HuH-7.5 (cell line): ENCODE measurements around the gene FSTL4.
A peak's percentile ranks its signal among the peaks of the same experiment; 100 is the strongest.

Source experiments
- DNase-seq: peaks from one replicate; pipeline ENCODE4 v3.0.0; 2011; ENCODE audit warnings: low spot score

The FSTL4 gene

DNA sequence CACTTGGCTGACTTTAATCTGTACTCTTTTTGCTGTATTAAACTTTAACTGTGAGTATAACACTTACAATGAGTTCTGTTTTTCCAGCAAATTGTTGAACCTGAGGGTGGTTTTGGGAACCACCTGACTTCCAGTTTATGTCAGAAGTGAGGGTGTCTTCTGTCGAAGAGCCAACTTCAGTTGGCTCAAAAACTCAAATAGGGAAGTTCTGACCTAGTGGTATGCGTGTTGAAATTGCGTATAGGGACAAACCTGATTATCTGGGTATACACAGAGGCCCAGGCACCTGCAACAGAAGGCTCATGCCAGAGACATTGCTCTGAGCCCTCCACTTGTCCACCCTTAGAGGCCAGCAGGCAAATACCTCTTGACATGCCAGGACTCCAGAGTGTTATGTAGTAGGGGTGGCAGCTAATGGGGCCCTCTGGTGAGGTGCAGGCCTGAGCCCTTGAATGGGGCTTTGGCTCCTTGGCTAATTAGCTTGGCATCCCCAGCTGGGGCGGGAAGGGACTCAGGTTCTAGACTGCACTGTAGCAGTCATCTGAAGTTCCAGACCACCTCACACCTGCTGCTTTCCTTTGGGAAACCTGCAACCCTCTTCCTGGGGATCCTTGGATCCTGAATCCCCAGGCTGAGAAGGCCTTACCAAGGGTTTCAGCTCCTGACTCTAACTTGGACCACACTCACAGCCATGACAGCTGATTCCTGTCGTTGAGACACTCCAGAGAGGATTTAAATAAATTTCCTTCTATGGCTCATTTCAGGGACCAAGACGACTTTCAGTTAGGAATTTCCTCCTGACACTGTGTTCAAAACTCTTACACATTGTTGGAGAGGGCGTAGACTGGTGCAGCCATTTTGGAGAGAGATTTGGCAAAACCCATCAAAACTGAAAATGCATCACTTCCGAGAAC is 370.9 kb downstream of the FSTL4 start:
- no peak for DNase-seq

DNA sequence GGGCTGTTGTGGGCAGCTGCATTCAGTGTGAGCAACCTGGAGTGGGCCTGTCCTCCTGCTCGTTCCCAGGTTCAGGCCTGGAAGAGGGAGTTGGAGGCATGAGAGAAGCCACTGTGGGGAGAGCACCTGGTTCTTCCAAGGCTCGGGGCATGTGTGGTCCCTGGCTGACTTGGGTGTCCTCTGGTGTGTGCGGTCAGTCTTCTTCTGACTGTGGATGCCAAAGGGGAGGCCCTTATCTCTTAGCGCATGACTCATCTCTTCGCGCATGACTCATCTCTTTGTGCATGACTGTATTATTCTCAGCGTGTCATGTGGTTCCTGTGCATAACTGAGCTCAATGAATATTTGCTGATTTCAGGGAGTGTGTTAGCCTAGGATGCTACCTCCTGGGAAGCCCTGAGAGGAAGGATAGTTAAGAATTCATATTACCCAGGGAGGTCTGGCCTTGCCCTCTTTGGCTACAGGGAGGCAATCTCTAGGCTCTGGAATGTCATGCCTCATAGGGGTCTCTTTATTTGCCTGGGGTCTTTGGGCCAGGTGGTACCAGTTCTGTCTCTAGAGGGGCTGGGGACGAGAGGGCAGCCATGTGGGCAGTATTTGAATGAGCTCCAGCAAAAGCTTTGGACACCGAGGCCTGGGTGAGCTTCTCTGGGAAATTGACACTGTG is 371.8 kb downstream of the FSTL4 start:
- DNase-seq, result peak; percentile 68

DNA sequence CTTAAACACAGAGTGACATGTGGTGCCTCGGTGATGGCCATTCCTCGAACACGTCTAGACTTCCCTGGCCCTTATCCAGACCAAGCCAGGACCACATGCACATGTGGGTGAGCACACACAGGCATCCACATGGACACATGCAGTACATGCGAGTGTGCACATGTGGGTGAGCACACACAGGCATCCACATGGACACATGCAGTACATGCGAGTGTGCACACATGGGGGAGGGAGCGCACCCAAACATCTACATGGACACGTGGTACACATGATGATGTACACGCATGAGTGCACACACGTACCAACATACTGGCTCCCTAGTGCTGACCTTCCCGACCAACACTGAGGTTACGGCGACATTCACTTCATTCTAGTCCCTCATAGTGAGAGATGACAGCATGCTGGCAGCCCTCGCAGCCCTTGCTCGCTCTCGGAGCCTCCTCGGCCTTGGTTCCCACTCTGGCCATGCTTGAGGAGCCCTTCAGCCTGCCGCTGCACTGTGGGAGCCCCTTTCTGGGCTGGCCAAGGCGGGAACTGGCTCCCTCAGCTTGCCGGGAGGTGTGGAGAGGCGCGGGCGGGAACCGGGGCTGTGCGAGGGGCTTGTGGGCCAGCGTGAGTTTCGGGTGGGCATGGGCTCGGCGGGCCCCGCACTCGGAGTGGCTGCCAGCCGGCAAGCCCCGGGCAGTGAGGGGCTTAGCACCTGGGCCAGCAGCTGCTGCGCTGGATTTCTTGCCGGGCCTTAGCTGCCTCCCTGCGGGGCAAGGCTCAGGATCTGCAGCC is 373.7 kb downstream of the FSTL4 start:
- no peak for DNase-seq

DNA sequence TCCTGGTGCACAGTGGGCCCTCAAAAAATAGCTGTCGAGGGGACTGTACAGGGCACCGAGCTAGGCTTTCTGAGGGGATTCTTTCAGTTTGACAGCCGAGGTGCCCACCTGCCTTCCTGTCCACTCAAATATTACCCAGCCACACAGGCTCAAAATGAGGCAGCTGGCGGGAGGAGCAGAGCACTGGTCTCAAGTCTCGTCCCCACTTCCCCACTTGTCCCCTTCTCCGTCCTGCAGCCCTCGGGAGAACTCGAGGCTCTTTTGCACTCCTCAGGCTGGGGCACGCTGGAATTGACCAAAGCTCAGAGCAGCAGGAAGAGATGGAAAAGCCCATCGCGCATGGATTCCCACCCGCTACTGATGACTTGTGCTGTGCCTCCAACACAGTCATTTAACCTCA is 375.4 kb downstream of the FSTL4 start:
- no peak for DNase-seq

DNA sequence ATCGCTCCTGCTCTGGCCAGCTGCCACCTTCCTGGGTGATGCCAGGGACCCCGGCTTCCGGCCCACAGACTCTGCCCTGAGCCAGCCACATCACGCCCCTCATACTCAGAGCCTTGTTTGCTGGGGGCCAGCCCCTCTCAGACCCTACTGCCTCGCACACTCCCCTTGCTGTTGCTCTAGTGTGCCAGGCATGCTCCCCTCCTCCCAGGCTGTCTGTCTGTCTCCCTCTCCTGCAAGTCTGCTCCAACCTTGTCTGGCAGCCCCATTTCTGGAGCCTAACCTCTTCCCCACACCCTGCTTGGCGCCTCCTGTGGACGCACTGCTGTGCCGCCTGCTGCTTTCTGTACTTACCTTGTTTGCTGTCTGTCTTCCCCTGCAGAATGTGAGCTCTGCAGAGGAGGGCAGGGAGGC is 375.8 kb downstream of the FSTL4 start:
- no peak for DNase-seq

DNA sequence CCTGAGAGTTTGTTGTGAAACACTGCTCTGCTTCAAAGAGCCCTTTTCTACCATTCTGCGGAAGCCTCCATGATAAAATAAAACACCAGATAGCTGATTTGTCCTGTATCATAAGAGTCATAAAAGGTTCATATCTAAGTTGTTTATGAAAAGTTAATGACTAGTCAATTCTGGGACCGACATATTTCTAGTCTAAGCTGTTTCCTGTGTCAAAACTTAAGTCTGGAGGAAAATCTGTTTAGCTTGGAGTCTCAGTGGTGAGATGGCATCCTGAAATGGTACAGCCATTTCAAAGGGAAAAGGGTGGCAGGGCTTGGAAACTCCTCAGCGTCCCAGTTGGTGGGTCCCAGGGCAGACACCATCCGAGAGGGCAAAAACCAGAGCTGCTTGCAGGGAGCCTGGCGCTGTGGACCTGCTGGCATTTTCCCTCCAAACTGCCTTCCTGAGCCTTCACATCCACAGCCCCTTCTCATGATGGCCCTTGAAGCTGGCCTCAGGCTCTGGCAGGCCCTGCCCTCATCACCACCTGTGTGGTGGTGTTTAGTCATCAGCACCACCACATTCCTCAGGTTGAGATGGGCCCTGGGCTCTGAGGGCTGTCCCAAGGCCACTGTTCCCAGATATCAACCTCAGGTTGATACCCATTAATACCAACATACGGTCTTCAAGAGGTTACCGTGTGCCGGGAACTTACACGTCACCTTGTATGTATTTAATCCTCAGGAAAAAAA is 376.5 kb downstream of the FSTL4 start:
- DNase-seq, result no peak

DNA sequence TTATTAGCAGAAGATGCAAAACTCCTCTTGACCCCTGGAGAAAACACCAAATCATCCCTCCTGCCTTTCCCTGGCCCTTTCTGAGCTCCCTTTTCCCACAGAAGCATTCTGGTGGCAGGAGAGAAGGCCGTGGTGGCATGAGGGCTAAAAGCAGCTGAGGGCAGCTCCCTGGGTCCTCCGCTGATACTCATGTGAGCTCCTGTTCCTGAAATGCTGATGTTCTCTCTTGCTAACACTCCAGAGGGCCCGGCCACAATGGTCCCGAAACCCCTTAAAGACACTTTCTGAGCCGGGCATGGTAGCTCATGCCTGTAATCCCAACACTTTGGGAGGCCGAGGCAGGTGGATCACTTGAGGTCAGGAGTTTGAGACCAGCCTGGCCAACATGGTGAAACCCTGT is 377.4 kb downstream of the FSTL4 start:
- no peak for DNase-seq

DNA sequence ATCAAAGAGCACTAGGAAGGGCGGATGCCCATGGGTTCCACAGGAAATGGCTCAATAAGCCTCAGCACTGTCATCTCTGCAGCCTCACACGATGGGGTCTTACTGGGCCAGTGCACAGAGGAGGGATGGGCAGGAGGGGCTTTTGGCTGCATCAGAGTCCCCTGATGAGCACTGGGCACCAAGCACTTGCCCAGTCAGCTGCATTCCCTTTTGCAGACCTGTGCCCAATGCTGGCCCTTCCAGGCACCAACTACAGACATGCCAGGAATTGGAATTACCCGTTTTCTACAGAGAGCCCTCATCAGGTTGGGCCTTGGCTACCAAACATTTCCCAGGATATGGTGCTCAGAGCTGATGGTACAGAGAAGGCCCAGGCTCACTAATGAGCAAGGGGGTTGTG is 378.1 kb downstream of the FSTL4 start:
- no peak for DNase-seq

DNA sequence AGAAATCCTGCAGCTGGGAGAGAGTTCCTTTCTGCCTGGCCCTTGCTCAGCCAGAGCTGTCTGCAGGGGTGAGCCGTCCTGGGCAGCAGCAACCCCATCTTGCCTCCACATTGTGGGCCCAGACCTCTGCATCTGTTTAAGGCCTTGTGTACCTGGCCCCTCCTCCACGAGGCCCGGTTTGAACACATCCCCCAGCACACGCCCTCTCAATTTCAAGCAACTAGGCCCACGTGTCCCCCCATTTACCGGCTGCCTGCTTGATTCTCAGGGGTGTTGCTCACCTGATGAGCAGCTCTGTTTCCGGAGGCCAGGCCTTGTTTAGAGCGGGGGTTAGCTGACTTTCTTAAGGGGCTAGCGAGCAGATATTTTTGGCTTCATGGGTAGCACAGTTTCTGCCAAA is 378.7 kb downstream of the FSTL4 start:
- no peak for DNase-seq

DNA sequence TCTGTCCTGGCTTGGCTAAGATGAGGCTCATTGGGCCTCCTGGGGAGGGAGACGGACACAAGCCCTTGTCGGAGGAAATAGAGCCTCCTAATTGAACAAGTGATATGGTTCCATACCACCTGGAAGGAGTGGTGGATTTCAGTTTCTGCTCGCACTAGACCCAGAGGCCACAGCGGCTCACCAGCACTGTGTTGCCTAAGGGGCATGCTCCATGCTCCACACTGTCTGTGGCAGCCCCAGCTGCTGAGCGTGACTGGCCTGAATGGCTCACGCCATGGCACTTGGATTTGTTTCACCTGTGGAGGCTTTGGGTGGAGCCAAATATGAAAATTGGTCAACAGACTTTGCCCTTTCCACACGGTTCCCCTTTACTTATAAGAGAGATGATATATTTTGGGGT is 379.4 kb downstream of the FSTL4 start:
- no peak for DNase-seq

DNA sequence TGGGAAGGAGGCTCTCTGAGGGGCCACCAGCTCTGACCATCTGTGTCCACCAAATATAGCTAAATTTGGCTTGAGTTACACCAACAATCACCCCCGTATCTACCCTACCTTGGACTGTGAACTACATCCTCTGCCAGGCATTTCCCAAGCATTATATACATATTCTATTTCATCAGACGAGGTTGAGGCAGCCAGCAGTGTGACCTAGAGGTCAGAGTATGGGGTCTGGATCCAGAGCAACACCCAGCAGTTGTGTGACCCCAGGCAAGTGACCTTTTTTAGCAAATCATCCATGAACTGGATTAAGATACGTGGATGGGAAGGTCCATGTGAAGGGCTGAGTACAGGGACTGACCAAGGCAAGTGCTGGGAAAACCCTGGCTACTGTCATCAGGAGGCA is 379.9 kb downstream of the FSTL4 start:
- no peak for DNase-seq

DNA sequence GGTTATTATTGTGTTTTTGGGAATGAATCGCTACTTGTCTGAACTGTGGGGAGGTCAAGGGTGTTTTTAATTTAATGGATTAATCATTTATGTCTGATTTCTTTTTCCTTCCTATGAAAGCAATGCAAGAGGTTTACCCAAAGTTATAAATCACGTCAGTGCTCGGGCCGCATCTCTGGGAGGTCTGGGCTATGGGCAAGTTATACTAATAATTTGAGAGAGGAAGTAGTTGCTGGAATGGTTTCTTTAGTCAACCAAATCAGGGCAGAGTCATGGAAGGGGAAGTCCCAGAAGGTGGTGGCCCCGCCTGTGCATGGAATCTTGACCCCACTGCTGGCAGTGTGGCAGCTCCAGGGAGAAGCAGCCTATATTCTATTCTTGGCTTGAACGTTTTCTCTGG is 380.3 kb downstream of the FSTL4 start:
- DNase-seq, result no peak

DNA sequence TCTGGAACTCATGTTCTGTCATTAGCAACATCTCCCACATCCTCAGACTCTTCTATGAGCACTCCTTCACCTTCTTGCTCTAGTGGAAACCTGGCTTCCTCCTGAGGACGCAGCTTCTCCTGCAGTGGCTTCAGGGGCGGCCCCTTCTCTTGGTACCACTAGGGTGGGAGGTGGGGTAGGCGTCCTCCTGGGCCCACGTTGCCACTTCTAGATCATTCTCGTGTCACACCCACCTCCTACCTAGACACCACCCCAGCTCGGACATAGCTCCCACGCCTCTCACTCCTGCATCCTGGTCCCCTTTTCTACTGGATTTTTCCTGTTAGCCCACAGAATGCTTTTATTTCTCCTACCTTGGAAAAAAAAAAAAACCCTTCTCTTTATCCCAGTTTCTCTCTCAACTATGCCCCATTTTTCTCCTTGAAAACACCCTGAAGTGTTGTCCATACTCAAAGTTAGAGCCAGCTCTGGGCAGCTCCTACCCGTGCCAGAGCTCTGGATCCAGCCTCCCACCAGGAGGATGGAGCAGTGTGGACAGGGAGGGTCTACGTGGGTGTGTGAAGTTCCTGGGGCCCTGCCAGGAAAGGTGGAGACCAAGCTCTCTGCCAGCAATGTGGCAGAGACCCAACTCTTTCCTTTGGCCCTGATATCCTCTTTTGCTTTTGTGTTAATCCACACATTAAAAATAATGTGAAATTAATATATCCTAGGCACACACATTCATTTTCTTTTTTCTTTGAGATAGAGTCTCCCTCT is 381.3 kb downstream of the FSTL4 start:
- DNase-seq, result no peak

DNA sequence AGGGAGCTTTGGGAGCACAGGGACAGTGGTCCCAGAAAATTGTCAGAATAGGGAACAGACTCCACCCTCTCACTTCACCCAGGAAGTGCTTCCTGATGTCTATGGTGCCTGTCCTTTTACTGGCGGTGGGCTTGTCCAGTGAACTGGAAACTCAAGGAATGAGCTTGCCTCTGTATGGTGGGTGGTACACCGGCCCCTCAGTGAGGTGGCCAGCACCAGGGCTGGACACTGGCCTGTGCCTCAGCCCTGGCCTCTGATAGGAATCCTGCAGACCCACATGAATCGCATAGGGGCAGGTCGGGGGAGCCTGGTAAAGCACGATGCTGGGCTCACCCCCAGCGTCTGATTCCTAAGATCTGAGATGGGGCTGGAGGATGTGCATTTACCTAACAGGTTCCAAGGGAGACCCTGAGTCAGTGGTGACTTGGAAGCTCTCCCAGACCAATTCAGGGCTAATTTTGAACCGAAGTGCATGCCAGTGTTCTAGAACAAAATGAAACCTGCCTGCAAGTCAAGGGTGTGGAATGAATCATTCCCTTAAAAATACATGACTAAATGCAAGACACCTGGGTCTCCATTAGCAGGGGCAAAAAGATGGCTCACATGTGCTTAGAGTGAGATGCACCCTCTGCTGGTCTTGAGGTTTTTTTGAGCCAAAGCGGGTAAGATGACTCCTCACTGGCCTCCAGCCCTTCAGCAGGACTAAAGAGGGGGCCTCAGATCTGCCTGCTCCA is 382.2 kb downstream of the FSTL4 start:
- no peak for DNase-seq

DNA sequence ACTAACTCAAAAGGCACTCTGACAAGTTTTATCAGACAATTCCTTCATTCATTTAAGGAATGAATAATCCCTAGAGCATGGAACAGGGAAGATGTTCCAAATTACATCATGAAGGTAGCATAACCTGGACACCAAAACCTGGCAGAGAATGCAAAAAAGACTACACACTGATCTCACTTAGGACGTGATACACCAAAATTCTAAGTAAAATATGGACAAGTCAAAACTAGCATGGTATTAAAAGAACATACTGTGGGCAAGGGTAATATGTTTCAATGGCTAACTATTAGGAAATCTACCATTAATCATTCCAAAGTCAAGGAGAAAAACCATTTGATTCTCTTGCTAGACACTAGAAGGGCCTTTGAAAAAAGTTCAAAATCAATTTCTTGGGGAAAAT is 384.0 kb downstream of the FSTL4 start:
- no peak for DNase-seq

DNA sequence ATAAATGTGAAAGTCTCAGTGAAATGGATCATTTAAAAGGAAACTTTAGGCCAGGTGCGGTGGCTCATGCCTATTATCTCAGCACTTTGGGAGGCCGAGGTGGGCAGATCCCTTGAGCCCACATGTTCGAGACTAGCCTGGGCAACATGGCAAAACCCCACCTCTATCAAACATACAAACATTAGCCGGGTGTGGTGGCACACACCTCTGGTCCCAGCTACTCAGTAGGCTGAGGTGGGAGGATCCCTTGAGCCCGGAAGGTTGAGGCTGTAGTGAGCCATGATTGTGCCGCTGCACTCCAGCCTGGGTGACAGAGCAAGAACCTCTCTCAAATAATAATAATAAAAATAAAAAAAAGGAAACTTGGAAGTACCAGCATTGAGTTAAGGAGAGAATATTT is 384.4 kb downstream of the FSTL4 start:
- no peak for DNase-seq

DNA sequence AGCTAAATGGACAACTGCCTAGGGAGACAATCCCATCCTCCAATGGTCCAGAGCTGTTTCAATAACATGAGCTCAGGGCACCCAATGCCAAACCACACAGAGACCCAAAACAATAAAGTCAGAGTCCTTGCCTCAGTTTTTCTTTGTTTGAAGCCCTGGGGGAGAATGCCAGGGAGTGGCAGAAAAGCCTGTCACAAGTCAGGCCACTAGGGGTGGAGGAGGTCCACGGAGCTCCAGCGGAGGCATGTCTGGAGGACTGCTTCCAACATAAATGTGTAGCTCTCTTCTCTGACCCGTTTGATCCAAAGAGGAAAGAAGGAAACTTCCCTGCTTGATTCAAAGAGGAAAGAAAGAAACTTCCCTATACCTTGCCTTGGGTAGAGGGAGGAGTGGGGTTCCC is 385.3 kb downstream of the FSTL4 start:
- no peak for DNase-seq

DNA sequence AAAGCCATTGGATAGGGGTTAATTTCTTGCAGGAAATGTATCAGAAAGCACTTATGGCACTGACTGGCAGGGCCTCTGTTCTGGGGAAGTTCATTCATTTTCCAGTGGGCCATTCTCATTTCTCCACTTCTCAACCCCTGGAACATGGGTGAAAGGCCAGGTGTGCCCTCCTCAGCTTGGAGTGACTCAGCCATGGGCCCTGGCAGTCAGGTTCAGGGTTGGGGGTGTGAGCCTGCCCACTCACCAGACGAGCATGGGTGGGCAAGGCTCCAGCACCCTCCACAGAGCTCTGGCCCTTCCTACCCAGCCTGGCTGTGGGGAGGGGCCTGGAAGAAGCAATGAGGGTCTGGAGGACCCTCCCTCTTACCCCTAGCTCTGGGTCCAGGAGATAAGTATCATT is 386.2 kb downstream of the FSTL4 start:
- no peak for DNase-seq

DNA sequence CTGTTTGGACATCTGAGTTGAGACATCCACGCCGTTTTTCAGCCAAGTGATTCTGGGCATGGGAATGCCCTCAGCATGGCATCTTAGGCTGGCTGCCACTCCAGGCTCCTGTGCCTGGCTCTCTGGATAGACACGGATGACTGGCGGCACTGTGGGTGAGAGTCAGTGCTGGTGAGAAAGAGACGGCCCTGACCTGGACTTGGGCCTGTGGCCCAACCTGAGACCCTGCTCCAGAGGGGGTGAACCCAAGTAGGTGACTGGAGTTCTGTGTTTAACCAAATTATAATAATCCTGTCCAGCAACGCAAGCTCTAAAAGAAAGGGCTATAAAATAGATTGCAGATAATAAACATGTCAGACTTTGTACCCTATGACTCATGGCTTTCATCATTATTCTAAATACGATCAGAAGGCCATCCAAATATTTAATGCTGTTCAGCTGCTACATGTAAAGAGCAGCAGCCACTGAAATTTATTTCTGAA is 386.6 kb downstream of the FSTL4 start:
- DNase-seq, result no peak

DNA sequence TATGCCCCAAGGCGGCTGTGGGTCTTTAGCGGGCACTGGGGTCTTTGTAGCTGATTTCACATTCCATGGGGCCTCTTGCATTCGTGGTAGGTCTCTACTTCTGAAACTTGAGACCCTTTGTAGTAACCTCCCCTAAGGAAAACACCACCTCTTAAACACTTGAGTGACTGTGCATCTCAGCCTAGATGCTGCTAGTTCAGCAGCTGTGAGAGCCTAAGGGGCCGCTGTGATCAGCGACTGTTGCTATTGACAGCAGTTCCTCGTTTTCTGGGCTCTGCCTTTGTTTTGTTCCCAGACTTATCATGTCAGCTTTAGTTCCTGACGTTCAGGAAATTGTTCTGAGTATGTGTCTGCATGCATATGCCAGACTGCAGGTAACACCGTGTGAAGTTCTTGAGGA is 389.4 kb downstream of the FSTL4 start:
- no peak for DNase-seq

DNA sequence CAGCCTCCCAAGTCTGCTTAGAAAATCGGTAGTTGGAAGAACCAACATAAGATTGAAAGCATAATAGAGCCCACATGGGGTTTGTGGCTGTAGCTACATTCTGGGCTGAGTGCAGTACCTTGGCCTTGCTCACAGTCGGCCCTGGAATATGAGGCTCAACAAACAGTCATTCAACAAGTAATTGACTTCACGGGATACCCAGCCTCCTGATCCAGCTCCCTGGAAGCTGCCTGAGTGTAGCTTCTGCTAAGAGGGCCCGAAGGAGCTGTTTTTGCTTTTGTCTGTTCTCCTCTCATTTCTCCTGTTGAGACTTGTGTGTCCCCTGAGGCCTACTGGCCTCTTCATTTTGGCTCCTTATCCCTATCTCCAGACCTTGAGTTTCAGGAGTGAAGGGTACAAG is 389.8 kb downstream of the FSTL4 start:
- DNase-seq, result no peak
